ENCODE data around the gene APOBEC3H.

The APOBEC3H gene

GRCh38 chr22:39114112-39114511, 17.1 kb downstream of the APOBEC3H start:
- DNase-seq, result no peak

GRCh38 chr22:39115570-39115969, 18.5 kb downstream of the APOBEC3H start:
- no peak for DNase-seq

- no peak for DNase-seq
Observed at GRCh38 chr22:39115977-39116621, 19.1 kb downstream of the APOBEC3H start.

GRCh38 chr22:39117585-39118191, 20.6 kb downstream of the APOBEC3H start:
- DNase-seq, result no peak

- DNase-seq, result no peak
Observed at GRCh38 chr22:39120983-39121382, 23.9 kb downstream of the APOBEC3H start.

GRCh38 chr22:39122772-39123470, 25.9 kb downstream of the APOBEC3H start:
- no peak for DNase-seq

GRCh38 chr22:39123751-39124581, 26.9 kb downstream of the APOBEC3H start:
- no peak for DNase-seq

- DNase-seq, result no peak
Observed at GRCh38 chr22:39125622-39126021, 28.6 kb downstream of the APOBEC3H start.

GRCh38 chr22:39128508-39128907, 31.5 kb downstream of the APOBEC3H start:
- DNase-seq, result no peak

GRCh38 chr22:39129081-39129480, 32.0 kb downstream of the APOBEC3H start:
- DNase-seq, result no peak

GRCh38 chr22:39129746-39130145, 32.7 kb downstream of the APOBEC3H start:
- DNase-seq, result no peak

GRCh38 chr22:39130152-39130704, 33.2 kb downstream of the APOBEC3H start:
- no peak for DNase-seq

- DNase-seq, result no peak
Observed at GRCh38 chr22:39130892-39131855, 34.1 kb downstream of the APOBEC3H start.

- DNase-seq, result no peak
Observed at GRCh38 chr22:39132281-39132680, 35.2 kb downstream of the APOBEC3H start.

- no peak for DNase-seq
Observed at GRCh38 chr22:39132871-39133524, 36.0 kb downstream of the APOBEC3H start.

- no peak for DNase-seq
Observed at GRCh38 chr22:39133871-39134270, 36.8 kb downstream of the APOBEC3H start.

- no peak for DNase-seq
Observed at GRCh38 chr22:39134366-39135091, 37.5 kb downstream of the APOBEC3H start.

- no peak for DNase-seq
Observed at GRCh38 chr22:39135092-39135896, 38.2 kb downstream of the APOBEC3H start.

- no peak for DNase-seq
Observed at GRCh38 chr22:39136317-39136716, 39.3 kb downstream of the APOBEC3H start.
